NB4 (cell line): Measurements from ENCODE around the gene FAM204A.

Source experiments
- POLR2A ChIP-seq: IDR thresholded peaks from 2 replicates; pipeline ENCODE4 v1.6.1; 2011; ENCODE audit warnings: mild to moderate bottlenecking; ENCODE audit not compliant: insufficient read length; ENCODE audit errors: extremely low read depth
- TF ChIP-seq, protein P1 (sequence below): IDR thresholded peaks from one replicate; pipeline ENCODE4 v1.5.1; 2012; ENCODE audit warnings: low read depth, low read length
- TF ChIP-seq, protein P2 (sequence below): IDR thresholded peaks from 2 replicates; pipeline ENCODE4 v1.6.1; 2011; ENCODE audit warnings: low read depth, low read length

DNA sequence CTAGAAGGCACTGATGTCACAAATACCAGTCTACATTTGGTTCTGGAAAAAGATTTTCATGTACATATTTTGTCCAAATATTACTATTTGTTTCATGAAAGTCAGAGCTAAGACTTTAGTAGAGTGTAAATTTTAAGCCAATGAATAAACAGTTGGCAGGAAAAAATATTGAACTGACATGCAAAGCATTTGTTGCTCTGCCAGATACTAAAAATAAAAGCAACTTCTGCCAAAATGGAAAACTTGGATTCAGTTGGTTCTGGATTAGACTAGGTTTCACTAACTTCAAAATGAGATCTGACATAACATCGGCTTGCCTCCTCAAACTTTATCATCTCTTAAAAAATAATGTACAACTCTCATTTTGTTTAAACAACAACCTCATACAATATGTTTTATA is 34.9 kb downstream of the FAM204A start:
- TF ChIP-seq, protein P1, sequence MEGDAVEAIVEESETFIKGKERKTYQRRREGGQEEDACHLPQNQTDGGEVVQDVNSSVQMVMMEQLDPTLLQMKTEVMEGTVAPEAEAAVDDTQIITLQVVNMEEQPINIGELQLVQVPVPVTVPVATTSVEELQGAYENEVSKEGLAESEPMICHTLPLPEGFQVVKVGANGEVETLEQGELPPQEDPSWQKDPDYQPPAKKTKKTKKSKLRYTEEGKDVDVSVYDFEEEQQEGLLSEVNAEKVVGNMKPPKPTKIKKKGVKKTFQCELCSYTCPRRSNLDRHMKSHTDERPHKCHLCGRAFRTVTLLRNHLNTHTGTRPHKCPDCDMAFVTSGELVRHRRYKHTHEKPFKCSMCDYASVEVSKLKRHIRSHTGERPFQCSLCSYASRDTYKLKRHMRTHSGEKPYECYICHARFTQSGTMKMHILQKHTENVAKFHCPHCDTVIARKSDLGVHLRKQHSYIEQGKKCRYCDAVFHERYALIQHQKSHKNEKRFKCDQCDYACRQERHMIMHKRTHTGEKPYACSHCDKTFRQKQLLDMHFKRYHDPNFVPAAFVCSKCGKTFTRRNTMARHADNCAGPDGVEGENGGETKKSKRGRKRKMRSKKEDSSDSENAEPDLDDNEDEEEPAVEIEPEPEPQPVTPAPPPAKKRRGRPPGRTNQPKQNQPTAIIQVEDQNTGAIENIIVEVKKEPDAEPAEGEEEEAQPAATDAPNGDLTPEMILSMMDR = no peak
- TF ChIP-seq, protein P2, sequence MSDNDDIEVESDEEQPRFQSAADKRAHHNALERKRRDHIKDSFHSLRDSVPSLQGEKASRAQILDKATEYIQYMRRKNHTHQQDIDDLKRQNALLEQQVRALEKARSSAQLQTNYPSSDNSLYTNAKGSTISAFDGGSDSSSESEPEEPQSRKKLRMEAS = no peak
- no peak for TF ChIP-seq POLR2A
